GM19035 (cell line): Measurements from ENCODE around the gene SMAD2.
"Not testable (repeated sequence)": the region's sequence is repeated elsewhere in the genome, so short reads cannot be mapped to it uniquely, and the experiment has no call there.

Experiments used
- ATAC-seq: cut with Tn5 transposase; IDR thresholded peaks from one replicate; pipeline ENCODE4 v1.9.1; 2021; ENCODE audit not compliant: unreplicated experiment

The SMAD2 gene

GRCh38 chr18:47799376-47799775 is 131.1 kb downstream of the SMAD2 start:
- no peak for ATAC-seq

GRCh38 chr18:47798366-47798765 is 132.1 kb downstream of the SMAD2 start:
- ATAC-seq: no peak

- ATAC-seq: no peak
These were observed 133.3 kb downstream of the SMAD2 start for GRCh38 chr18:47797126-47797525.

- ATAC-seq: no peak
These were observed 135.0 kb downstream of the SMAD2 start for GRCh38 chr18:47795434-47795814.

- no peak for ATAC-seq
These were observed 135.6 kb downstream of the SMAD2 start for GRCh38 chr18:47794725-47795433.

- ATAC-seq: no peak
These were observed 136.8 kb downstream of the SMAD2 start for GRCh38 chr18:47793609-47794008.

- ATAC-seq: no peak
These were observed 138.9 kb downstream of the SMAD2 start for GRCh38 chr18:47791461-47791985.

GRCh38 chr18:47790036-47790435 is 140.4 kb downstream of the SMAD2 start:
- no peak for ATAC-seq

- no peak for ATAC-seq
These were observed 141.8 kb downstream of the SMAD2 start for GRCh38 chr18:47788621-47789020.

GRCh38 chr18:47781561-47781960 is 148.9 kb downstream of the SMAD2 start:
- ATAC-seq: no peak

- ATAC-seq: no peak
These were observed 150.3 kb downstream of the SMAD2 start for GRCh38 chr18:47780011-47780725.

- ATAC-seq: no peak
These were observed 151.1 kb downstream of the SMAD2 start for GRCh38 chr18:47779381-47779780.

- ATAC-seq: no peak
These were observed 152.8 kb downstream of the SMAD2 start for GRCh38 chr18:47777626-47778025.

GRCh38 chr18:47775961-47776360 is 154.5 kb downstream of the SMAD2 start:
- ATAC-seq: no peak

- ATAC-seq: no peak
These were observed 156.5 kb downstream of the SMAD2 start for GRCh38 chr18:47773931-47774330.

- no peak for ATAC-seq
These were observed 157.8 kb downstream of the SMAD2 start for GRCh38 chr18:47772374-47773248.

GRCh38 chr18:47771922-47772321 is 158.5 kb downstream of the SMAD2 start:
- no peak for ATAC-seq

GRCh38 chr18:47767699-47768098 is 162.8 kb downstream of the SMAD2 start:
- ATAC-seq: no peak

GRCh38 chr18:47767198-47767597 is 163.3 kb downstream of the SMAD2 start:
- ATAC-seq: not testable (repeated sequence)
